H54 (cell line): ENCODE data around the gene IGF2BP3.

Experiments used
- DNase-seq: peaks from one replicate; pipeline ENCODE4 v3.0.0; 2011; ENCODE audit warnings: low spot score, mixed read lengths; ENCODE audit not compliant: insufficient read length
- FAIRE-seq: peaks from 3 replicates; lab custom pipeline; 2011; peaks lifted over from hg19 to GRCh38; lab: Jason Lieb, UNC
- POLR2A ChIP-seq: IDR thresholded peaks from 2 replicates; pipeline ENCODE4 v1.6.1; 2011; ENCODE audit warnings: low read depth, mild to moderate bottlenecking, low read length

The IGF2BP3 gene

GRCh38 chr7:23356726-23357125 lies 113.6 kb downstream of the IGF2BP3 start:
- TF ChIP-seq POLR2A, result no peak
- FAIRE-seq (no peak), DNase-seq (no peak)

GRCh38 chr7:23356168-23356567 lies 114.1 kb downstream of the IGF2BP3 start:
- no peak for TF ChIP-seq POLR2A
- FAIRE-seq (no peak), DNase-seq (no peak)

DNA sequence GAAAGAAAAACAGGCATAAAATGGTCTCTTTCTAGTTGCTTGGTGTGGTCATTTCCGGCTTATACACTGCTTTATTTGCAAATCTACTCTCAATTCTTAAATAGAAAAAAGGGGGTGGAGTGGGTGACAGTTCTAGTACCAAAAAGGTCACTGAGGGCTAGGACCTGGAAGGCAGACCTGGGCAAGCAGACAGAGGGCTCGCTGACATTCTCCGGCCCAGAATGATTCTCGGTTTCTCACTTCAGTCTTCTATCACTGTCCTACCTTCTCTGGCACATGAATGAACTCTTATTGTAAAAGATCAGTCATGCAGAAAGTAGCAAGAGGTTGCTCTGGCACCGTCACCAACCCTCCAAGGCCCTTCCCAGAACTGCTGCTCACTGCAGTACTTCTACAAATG lies 117.1 kb downstream of the IGF2BP3 start:
- TF ChIP-seq POLR2A, result no peak
- FAIRE-seq (no peak), DNase-seq (no peak)

DNA sequence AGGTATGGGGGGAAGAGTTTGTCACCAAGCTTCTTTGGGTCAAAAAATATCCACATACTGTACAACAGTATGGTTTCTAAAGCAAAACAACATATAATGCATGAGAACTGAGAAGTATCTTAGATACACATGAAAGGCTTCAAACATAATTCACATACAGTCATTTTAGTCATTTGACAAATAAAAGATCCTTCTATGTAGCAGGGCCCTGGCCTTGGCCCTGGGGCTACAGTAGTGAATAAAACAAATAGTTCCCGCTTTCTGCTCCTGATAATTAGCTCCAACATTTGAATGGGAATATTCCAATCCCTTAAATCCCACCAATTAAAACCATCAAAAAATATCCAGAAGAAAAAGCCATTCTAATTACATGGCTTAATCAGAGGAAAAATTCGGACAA lies 119.8 kb downstream of the IGF2BP3 start:
- no peak for DNase-seq
- TF ChIP-seq POLR2A, result no peak
- FAIRE-seq, result no peak

DNA sequence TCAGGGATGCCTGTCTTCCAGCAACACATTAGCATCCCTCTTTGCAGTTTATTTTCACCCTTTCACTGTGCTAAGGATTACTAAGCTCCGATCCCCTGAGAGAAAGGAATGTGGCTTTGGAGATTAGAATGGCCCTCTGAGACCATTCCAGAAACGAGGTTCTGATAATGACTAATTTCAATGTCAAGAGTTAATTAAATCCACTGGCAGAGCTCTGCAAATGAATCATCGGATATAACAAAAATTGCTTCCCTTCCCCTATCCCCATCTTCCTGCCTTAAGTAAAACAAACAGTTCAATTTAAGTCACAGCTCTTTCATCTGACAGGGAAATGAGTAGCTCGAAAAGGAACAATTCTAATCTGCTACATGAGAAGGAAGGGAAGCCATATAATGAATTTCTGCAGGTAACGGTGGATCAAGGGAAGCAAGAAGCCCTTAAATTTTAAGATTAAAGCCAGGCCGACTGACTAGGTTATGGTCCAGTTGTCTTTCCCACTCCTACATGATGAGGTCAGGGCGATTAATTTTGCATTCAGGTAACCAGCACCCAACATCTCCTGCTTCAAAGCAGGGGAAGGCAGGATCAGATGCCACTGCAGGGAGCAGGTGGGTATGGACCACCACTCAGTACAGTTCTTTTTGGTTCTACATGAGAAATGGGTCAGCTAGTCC lies 120.7 kb downstream of the IGF2BP3 start:
- FAIRE-seq, result peak; percentile 55
- no peak for TF ChIP-seq POLR2A
- peak; percentile 62 for DNase-seq

DNA sequence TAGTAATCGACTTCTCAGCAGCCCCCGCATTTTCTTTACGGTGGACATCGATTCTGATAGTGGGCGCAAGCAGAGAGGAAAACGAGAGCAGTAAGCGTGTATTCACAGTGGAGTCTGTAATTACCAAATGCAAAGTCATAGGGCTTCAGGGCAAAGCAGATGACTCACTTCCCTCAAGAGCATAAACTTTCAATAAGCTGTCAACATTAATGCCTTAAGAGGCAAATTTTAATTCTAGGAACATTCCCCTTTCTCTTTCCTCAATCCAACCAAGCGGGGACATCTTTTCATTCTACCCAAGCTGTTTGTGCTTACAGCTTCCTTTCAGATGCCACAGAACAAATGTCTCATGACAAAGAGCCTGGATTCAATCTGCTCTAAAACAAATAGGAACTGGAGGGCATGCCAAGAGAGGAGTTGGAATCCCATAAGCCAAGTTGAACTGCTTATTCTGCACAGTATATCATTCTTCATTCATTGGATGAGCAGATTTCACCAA lies 122.6 kb downstream of the IGF2BP3 start:
- peak; percentile 59 for DNase-seq
- no peak for TF ChIP-seq POLR2A
- FAIRE-seq, result peak; percentile 88

DNA sequence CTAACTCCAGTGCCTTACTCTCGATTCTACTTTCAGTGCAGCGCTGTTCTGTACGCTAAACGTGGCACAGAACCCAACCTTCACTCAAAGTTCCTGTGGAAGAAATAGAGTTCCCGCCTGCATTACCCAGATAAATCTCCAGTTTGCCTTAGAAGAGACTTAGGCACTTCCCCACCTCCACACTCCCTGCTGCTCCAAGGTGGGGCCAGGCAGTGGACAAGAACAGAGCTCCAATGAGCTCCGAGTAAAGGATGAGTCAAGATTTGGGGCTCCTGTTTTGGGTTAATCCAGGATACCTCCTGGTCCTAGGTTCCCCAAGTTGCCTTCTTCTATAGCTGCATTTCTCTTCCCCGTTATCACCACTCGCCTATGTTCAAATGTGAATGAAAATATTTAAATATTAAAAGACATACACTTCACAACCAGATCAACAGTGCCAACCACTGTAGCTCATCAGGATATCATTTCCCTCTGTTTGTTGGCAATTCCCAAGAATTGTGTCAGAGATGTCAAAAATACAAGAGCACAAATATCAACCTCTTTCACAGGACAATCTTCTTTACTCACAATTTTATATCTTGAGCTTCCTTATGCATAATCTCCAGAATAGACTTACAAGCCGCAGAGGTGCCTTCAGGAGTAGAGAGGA lies 123.1 kb downstream of the IGF2BP3 start:
- FAIRE-seq, result no peak
- no peak for TF ChIP-seq POLR2A
- DNase-seq, result peak; percentile 61

DNA sequence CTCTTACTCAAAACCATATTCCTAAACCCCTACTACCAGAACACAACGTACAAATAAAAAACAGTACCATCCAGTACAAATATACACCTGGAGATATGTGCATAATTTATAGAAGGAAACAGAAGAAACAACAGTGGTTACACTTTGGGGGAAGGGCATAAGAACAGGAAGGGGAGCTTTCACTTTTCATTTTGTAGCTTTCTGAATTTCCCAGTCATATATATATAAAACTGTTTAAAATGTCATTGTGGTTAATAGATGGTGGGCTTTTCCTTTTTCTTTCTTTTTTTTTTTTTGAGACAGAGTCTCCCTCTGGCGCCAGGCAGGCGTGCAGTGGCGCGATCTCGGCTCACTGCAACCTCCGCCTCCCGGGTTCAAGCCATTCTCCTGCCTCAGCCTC lies 124.0 kb downstream of the IGF2BP3 start:
- DNase-seq (no peak), FAIRE-seq (no peak)

GRCh38 chr7:23345601-23346000 lies 124.7 kb downstream of the IGF2BP3 start:
- TF ChIP-seq POLR2A, result no peak
- FAIRE-seq (no peak), DNase-seq (no peak)

More for the DNA sequence above, 124.0 kb downstream of the IGF2BP3 start:
- no peak for TF ChIP-seq POLR2A

GRCh38 chr7:23343806-23344475 lies 126.3 kb downstream of the IGF2BP3 start:
- no peak for TF ChIP-seq POLR2A
- FAIRE-seq, result no peak
- DNase-seq, result no peak

DNA sequence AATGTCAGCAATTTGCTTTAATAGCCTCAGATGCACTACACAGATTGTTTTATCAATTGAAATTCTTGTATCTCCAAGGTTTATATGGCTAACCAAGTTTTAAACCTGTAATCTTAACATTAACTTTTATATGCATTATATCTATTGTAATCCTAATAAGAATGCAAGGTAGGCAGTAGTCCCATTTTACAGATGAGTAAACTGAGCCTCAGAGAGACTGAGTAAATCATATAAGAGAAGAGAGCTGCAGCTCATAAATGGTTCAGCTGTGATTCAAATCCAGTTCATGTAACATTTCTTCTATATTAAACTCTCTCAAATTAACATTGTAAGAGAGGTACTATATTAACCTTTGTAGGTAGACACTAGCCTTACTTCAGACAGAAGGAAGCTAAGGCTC lies 127.2 kb downstream of the IGF2BP3 start:
- FAIRE-seq (no peak), DNase-seq (no peak)
- no peak for TF ChIP-seq POLR2A

DNA sequence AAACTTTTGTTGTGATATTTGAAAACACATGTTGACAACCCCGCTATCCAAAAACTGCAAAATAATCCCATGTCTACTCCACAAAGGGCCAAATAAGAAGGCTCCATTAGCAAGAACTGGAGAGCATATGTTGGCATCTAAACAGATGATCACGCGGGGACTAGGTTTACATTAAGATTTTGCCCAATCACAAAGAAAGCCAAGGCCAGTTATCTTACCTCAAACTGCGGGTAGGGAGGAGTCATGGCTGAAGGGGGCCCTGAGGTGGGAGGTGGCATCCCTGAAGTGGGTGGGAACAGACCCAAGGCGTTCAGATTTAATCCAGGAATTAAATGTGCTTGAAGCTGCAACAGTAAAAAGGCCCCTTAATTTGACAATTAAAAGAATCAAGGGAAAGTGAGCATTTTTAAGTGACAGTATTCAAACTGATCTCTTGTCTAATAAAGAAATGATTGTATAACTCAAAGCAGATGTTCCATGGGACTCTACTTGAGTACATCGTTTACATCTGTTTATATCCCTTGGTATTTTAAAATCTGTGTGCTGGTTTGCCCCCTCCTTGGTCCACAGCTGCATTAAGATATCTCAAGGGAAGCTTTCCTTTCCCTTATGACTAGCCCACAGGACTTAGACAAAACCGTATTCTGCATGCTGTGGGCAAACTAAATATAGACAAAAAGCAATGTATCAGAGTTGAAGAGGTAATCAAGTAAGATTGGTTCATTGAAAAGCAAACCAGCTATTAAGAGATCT lies 128.3 kb downstream of the IGF2BP3 start:
- no peak for TF ChIP-seq POLR2A
- DNase-seq (no peak), FAIRE-seq (no peak)

DNA sequence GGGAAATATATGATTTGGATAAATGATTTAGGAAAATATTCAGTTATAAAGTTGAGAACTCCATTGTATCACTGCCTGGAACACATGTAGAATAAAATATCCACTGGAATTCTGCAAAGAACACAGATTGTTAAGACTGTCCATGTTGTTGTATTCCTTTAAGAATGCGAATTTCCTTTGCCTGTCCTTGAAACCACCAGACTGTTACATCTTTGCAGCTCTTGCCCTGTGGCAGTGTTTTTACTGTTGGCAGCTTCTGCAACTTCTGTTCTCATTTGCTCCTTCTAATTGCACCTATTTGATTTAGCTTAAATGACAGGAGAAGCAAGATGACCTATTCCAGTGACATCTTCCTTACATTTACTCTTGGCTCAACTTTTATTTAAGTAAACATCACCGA lies 131.4 kb downstream of the IGF2BP3 start:
- TF ChIP-seq POLR2A, result no peak
- FAIRE-seq, result no peak

GRCh38 chr7:23338439-23338838 lies 131.9 kb downstream of the IGF2BP3 start:
- DNase-seq, result no peak
- TF ChIP-seq POLR2A, result no peak
- FAIRE-seq, result no peak

More for the DNA sequence above, 131.4 kb downstream of the IGF2BP3 start:
- no peak for DNase-seq

DNA sequence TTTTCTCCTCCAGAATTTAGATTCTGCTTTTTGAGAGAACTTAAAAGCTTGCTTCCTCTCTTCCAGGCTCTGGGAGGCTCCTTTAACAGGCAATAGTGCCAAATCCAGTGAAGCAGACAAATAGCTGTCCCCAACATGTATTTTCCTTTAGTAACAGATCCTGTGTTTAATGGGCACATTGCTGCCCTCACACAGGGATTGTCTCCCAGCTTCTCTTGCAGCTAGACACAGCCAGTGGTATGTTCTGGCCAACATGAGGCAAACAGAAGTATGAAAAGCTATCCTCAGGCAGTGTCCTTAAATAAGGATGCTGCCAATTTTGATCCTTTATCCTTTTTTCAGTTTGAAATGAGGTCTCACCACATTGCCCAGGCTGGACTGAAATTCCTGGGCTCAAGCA lies 132.9 kb downstream of the IGF2BP3 start:
- FAIRE-seq, result no peak
- no peak for DNase-seq
- TF ChIP-seq POLR2A, result no peak
